GM12873 (cell line): Measurements from ENCODE around the gene GNAI3.

ENCODE experiments used
- TF ChIP-seq, protein P1 (sequence below): IDR thresholded peaks from 2 replicates; pipeline ENCODE4 v1.5.1; 2012; ENCODE audit warnings: low read depth, mild to moderate bottlenecking, moderate library complexity, low read length, control low read depth; ENCODE audit not compliant: insufficient read depth; ENCODE audit errors: missing control alignments

The GNAI3 gene

DNA sequence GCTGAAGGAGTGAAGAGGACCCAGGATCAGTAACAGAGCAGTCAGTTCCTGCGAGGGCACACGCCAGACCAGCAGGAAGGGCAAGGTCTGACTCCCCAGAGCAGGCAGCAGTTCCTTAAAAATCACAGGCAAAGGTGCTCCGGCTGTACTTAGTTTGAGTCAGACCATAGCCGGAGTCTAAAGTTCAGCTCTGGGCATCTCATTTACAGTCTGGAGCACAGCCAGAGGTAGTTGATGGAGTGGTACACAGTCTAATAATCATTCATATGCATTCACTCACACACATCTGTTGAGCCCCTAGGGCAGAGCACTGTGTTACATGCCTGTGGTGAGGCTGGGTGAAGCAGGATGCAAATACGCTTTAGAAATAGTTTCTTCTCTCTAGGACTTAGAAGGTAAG, 31.5 kb upstream of the GNAI3 start:
- TF ChIP-seq, protein P1, sequence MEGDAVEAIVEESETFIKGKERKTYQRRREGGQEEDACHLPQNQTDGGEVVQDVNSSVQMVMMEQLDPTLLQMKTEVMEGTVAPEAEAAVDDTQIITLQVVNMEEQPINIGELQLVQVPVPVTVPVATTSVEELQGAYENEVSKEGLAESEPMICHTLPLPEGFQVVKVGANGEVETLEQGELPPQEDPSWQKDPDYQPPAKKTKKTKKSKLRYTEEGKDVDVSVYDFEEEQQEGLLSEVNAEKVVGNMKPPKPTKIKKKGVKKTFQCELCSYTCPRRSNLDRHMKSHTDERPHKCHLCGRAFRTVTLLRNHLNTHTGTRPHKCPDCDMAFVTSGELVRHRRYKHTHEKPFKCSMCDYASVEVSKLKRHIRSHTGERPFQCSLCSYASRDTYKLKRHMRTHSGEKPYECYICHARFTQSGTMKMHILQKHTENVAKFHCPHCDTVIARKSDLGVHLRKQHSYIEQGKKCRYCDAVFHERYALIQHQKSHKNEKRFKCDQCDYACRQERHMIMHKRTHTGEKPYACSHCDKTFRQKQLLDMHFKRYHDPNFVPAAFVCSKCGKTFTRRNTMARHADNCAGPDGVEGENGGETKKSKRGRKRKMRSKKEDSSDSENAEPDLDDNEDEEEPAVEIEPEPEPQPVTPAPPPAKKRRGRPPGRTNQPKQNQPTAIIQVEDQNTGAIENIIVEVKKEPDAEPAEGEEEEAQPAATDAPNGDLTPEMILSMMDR: no peak

DNA sequence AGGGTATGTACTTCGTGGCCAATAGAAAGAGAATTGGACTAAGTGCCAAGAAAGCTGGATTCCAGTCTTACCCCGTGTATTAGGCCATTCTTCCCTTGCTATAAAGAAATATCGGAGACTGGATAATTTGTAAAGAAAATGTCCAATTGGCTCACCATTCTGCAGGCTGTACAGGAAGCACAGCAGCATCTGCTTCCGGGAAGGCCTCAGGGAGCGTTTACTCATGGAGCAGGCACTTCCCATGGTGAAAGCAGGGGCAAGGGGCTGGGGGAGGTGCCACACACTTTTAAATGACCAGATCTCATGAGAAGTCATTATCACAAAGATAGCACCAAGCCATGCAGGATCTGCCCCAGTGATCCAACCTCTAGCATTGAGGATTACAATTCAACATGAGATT, 31.1 kb upstream of the GNAI3 start:
- TF ChIP-seq, protein P1: no peak

DNA sequence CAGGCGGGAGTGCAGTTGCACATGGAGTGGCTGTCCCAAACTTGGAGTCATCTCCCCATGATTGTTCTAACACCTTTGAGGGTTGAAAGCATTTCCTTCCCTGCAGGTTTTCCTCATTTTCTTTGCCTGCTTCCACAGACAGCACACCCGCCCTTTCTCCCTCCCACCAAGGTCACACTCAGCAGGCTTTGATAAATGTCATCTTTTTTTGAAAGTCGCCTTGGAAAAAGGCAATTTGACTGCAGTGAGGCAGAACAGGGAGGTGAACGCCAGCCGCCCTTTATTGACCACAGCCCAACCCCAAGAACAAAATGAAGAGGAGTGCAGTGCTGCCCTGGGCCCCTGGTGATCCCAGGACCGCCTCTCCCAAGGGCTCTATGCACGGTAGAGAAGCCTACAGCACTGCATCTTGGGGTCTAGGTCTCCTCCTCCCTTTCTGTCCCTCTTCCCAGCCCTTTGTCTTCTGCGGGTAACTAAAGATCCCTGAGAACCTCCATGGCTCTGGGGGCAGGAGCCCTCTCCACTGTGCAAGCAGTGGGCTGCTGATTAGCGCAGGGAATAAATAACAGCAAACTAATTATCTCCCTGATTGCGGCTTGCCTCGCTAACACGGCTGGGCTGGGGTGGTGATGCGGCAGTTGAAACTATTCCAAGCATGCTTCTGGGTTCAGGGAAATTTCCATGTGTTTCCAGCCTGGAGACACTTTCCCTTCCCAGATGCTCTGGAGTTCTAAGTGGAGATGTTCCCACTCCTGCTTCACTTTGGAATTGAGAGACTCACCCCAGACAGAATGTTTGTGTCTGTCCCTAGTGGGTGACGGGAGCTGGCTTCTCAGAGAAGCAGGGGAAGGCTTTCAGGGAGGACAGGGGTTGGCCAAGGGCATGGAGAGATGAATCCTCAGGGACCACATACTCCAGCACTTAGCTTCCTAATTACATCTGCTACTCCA, 27.1 kb upstream of the GNAI3 start:
- TF ChIP-seq, protein P1: no peak

DNA sequence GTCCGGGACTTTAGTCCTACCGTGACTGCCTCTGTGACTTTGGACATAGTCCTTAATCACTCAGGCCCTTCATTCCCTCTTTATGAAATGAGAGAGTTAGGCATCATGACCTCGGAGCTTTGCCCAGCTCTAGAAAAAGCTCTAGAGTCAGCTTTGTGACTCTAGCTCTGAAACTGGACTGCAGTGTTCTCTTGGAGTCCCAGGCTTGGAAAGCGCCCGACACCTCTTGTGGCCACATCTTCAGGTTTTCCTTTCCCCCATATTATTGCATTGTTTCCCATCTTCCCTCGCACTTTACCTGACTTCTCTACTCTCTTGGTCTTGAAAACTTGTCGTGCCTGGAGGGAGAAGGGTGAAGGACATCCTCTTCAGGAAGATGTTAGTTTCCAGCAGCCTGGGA, 26.4 kb upstream of the GNAI3 start:
- TF ChIP-seq, protein P1: no peak

DNA sequence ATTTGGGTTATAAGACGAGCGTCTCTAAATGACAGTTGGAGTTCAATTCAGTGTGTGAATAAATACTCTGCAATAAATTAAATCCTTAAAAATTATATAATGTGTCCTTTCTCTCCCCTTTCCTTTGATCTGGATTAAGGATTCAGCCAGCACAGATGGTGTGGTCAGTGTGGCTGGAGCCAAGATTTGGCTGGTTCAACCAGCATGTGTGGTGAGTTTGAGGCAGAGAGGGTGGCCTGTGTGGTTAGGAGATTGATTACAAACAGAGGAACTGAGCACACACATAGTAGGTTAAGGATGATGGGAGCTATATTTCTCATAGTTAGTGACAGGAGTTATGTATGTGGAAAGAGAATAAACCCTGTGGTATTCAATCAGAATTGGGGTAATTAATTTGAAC, 24.7 kb upstream of the GNAI3 start:
- TF ChIP-seq, protein P1: no peak

DNA sequence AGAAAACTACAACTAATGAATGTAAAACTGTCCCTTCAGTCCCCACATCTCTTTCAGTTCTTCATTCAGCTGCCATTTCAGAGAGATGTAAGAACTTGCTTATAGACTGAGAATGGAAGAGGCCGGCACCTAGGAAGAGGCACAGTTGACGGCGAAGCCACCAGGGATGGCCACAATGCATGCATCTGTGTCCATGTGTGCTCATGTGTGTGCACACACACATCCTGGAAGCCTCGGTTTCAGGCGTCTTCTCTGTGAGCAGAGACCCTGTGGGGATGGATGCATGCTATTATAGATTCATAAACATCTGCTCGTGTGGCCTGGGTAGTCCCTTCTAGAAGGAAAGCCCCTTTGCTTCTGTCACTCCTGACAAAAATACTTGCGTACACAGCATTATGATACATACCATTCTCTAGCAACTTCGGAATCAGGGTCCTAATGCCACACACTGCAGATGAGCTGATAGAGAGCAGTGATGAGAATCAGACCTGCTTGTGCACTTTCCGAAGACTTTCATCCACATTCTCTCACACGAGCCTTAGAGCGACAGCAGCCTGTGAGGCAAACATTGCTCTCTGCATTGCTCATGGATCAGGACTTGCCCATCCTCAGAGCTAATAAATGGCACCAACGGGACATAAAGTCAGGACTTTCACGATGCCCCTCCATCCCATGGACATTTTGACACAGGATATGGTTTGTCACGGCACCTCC, 21.2 kb upstream of the GNAI3 start:
- TF ChIP-seq, protein P1: no peak
